HG03159 (cell line): ENCODE results near the gene WASF3.

Experiments
- ATAC-seq: cut with Tn5 transposase; IDR thresholded peaks from one replicate; pipeline ENCODE4 v1.9.1; 2021; ENCODE audit warnings: mild to moderate bottlenecking, moderate library complexity; ENCODE audit not compliant: unreplicated experiment

The WASF3 gene

GRCh38 chr13:26541678-26542568 lies 15.6 kb upstream of the WASF3 start:
- no peak for ATAC-seq

DNA sequence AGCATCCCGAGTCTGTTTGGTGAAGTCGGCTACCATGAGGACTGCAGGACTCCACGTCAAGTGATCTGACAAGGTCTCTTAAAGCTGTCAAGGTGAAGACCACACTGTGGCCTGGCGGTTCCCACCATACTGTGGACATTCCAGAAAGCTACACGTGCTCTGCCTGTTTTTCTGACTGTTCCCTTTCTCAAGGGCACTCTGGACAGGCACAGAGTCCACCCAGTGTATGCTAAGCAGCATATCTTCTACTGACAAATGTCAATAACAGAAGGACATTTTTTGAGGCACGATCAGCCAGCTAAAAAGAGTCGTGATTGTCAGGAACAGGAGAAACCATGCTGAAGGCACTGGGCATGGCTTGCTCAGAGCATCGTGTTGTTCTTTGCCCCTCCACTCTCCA lies 12.8 kb upstream of the WASF3 start:
- no peak for ATAC-seq

DNA sequence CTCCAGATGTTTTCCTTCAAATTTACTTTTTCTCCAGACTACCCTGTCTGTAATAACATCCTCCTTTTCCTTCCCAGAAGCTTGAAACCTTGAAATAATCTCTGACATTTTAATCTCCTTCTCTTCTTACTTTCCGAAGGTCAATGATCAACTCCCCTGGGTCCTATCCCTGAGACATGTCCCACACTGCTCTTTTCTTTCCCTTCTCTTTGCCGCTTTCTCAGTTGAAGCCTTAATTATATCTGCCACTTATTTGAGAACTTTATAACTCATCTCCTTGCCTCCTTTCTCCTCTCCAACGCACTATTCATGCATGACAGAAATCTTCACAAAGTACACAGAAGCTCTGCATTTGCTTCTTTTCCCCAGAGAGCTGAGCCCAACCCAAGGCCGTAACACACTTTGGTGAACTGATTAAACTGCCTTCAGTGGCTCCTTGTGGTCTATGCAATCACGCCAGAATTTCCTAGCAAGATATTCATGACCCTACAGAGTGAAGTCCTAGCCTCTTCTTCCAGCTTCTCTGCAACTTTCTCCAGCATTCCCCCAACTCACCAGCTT lies 9.2 kb upstream of the WASF3 start:
- no peak for ATAC-seq

DNA sequence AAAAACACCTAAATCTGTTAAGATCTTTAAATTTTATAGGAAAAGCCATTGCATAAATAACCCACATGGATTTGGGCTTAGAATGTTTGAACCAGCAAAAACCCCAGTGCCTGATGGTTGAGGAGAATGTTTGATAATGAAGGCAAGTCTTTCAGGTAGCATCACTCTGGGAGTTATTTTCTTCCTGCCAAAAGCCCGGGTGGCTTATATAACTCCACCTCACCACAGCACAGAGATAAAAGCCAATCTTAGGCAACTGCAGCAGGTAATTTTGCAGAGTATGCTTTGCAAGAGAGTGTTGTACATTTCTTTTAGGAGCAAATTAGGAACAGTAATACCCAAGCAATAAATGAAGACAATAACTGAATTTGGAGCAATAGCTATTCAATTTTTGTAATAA lies 7.8 kb upstream of the WASF3 start:
- ATAC-seq: no peak

DNA sequence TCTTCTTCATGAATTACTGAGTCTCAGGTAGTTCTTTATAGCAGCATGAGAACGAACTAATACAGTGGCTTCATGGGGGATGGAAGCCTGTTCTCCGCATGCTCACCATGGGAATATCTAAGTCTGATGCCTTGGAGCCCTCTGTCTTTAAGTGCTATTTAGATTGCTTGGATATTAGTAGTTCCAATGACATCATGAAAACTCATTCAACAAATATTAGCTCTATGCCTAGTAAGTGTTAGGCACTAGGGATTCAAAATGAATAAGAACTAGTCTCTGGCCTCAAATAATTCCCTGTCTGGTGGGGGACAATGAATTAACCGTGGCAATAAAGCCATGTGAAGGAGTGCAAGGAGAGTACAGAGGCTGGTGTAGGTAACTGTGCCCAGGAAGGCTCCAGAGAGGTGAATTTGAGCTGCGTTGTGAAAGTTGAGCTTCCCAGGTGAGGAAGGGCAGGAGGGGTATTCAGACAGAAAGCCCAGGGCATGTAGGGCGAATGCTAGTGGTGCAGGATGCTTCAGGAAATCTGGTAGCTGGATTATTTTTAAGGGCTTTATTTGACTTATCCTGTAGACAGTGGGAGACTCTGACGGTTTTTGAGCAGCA lies 6.1 kb upstream of the WASF3 start:
- ATAC-seq: no peak

- ATAC-seq: no peak
Observed at GRCh38 chr13:26555413-26555812, 2.1 kb upstream of the WASF3 start.

GRCh38 chr13:26557051-26557392 lies 461 bp upstream of the WASF3 start:
- peak; percentile 44 for ATAC-seq

- no peak for ATAC-seq
Observed at GRCh38 chr13:26558074-26558805, 757 bp downstream of the WASF3 start.

- no peak for ATAC-seq
Observed at GRCh38 chr13:26558987-26559386, 1.5 kb downstream of the WASF3 start.

- no peak for ATAC-seq
Observed at GRCh38 chr13:26560456-26560855, 3.0 kb downstream of the WASF3 start.

GRCh38 chr13:26561067-26561466 lies 3.6 kb downstream of the WASF3 start:
- no peak for ATAC-seq

DNA sequence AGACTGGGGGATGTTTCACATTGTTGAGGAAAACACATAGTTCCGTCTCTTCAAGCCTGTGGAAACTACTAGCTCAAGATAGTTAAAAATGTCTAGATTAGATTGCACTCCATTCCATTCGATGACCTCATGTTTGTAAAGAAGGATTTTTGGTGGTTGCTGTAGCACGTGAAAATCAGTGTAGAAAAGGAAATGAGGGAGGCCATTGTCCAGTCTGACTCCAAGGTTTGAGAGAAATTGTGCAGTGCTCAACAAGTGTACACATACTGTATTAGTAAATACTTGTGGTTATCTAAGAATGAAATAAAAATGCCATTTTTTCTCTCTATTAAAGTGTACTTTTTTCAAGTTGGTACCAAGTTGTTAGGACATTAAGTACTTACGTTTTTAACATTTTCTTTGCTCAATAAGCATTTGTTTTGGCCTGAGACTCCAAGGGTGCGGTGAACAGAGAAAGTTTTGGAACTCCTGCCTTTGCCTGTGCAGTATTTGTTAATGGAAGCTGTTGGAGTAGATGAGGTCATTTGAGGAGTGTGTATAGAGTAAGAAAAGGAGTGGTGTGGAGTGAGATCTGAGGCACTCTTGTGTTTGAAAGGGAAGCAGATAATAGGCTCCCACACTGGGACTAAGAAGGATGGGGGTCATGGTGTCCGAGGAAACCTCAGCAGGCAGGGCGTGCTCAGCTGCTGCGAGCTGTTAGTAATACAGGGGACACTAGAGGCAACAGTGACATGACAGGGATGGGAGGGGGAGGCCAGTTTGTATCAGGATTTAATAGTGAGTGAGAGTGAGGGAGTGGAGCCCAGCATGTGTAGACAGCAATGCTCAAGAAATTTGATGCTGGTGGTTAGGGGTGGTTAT lies 4.4 kb downstream of the WASF3 start:
- no peak for ATAC-seq

DNA sequence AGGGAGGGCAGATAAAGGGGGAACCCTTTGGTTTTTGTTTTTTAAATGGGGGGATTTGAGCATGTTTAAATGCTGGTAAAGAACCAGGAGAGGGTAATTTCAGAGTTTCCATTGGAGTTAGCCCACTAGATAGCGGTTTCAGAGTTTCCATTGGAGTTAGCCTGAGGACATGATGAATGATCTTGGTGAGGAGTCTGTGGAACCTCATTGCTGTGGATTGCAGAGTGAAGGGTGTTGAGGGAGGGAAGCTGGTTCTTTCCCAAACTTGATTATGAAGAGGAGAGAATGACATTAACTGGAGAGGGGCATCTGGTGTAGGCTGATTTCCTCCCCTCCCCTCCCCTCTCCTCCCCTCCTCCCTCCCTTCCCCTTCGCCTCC lies 5.0 kb downstream of the WASF3 start:
- no peak for ATAC-seq

DNA sequence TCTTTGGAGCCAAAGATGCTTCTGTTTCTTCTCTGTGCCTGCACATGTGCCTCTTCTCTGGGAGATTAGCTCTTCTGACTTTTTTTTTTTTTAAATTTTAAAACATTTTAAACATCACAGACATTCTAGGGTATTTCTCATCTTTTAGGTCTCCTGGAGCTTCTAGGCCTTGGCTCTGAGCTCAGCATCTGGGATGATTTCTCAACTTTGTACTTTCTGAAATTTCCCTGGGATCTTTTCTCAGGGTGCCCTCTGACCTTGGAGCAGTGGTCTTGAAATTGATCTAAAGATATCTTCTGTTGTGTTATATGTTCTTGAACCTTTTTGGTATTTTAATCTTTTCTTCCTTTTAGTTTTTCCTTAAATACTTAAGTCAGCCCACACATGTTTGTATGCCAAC lies 6.2 kb downstream of the WASF3 start:
- ATAC-seq: no peak

GRCh38 chr13:26568132-26568815 lies 10.8 kb downstream of the WASF3 start:
- ATAC-seq: no peak

GRCh38 chr13:26571518-26571917 lies 14.0 kb downstream of the WASF3 start:
- no peak for ATAC-seq

GRCh38 chr13:26575244-26575643 lies 17.8 kb downstream of the WASF3 start:
- no peak for ATAC-seq

GRCh38 chr13:26579580-26579979 lies 22.1 kb downstream of the WASF3 start:
- no peak for ATAC-seq

- ATAC-seq: no peak
Observed at GRCh38 chr13:26583662-26584061, 26.2 kb downstream of the WASF3 start.

GRCh38 chr13:26584713-26585112 lies 27.2 kb downstream of the WASF3 start:
- no peak for ATAC-seq
